ENCODE measurements around the gene FANCE.

FANCE gene

GRCh38 chr6:35452183-35453090, at the start of gene FANCE:
FANCE (plus strand) TSS chr6:35452338; CDS start chr6:35452546, 208 bp downstream.
- Histone ChIP-seq H3K36me3 (ENCODE audit: insufficient read depth, low read length) (peaks cover 2% of the 10 kb centered on the region), H3K27me3 (ENCODE audit: insufficient read depth, low read length) (peaks cover 5% of the 10 kb centered on the region), H3K4me3 (ENCODE audit: low read length) (peak within 1 kb of the TSS; percentile 57), H3K4me1 (ENCODE audit: insufficient read depth, low read length) (peaks cover 28% of the 10 kb centered on the region), H2AFZ (ENCODE audit: low read depth, low read length) (peak within 1 kb of the TSS; percentile 93), H3K9me3 (ENCODE audit: low read length) (no peaks in the 10 kb centered on the region)

- no peaks in the 10 kb centered on the region for H3K9me3 ChIP-seq (ENCODE audit: low read length)
- H3K36me3 ChIP-seq (ENCODE audit: insufficient read depth, low read length) = no peaks in the 10 kb centered on the region
- no peaks in the 10 kb centered on the region for H3K27me3 ChIP-seq (ENCODE audit: insufficient read depth, low read length)
- H3K4me3 ChIP-seq (ENCODE audit: low read length) = no peak overlapping the region
- H2AFZ ChIP-seq (ENCODE audit: low read depth, low read length) = no peak overlapping the region
- H3K4me1 ChIP-seq (ENCODE audit: insufficient read depth, low read length) = no peaks in the 10 kb centered on the region
These were observed 49.3 kb upstream of the FANCE start for GRCh38 chr6:35402856-35403191.

GRCh38 chr6:35403544-35404442, 48.3 kb upstream of the FANCE start:
- H3K36me3 ChIP-seq (ENCODE audit: insufficient read depth, low read length) = no peaks in the 10 kb centered on the region
- no peaks in the 10 kb centered on the region for H3K9me3 ChIP-seq (ENCODE audit: low read length)
- no peaks in the 10 kb centered on the region for H3K27me3 ChIP-seq (ENCODE audit: insufficient read depth, low read length)
- no peak overlapping the region for H3K4me3 ChIP-seq (ENCODE audit: low read length)
- H2AFZ ChIP-seq (ENCODE audit: low read depth, low read length) = no peak overlapping the region
- H3K4me1 ChIP-seq (ENCODE audit: insufficient read depth, low read length) = no peaks in the 10 kb centered on the region

- Histone ChIP-seq H3K27me3 (ENCODE audit: insufficient read depth, low read length) (no peaks in the 10 kb centered on the region), H3K9me3 (ENCODE audit: low read length) (no peaks in the 10 kb centered on the region), H2AFZ (ENCODE audit: low read depth, low read length) (no peak overlapping the region), H3K4me3 (ENCODE audit: low read length) (no peak overlapping the region), H3K36me3 (ENCODE audit: insufficient read depth, low read length) (peaks cover 4% of the 10 kb centered on the region), H3K4me1 (ENCODE audit: insufficient read depth, low read length) (no peaks in the 10 kb centered on the region)
These were observed 45.2 kb upstream of the FANCE start for GRCh38 chr6:35406711-35407485.

- Histone ChIP-seq H3K36me3 (ENCODE audit: insufficient read depth, low read length) (peaks cover 15% of the 10 kb centered on the region), H3K4me3 (ENCODE audit: low read length) (no peak overlapping the region), H3K9me3 (ENCODE audit: low read length) (no peaks in the 10 kb centered on the region), H2AFZ (ENCODE audit: low read depth, low read length) (no peak overlapping the region), H3K4me1 (ENCODE audit: insufficient read depth, low read length) (no peaks in the 10 kb centered on the region), H3K27me3 (ENCODE audit: insufficient read depth, low read length) (no peaks in the 10 kb centered on the region)
These were observed 42.9 kb upstream of the FANCE start for GRCh38 chr6:35409245-35409644.

GRCh38 chr6:35410131-35410530, 42.0 kb upstream of the FANCE start:
- no peaks in the 10 kb centered on the region for H3K4me1 ChIP-seq (ENCODE audit: insufficient read depth, low read length)
- no peak overlapping the region for H2AFZ ChIP-seq (ENCODE audit: low read depth, low read length)
- no peaks in the 10 kb centered on the region for H3K27me3 ChIP-seq (ENCODE audit: insufficient read depth, low read length)
- H3K4me3 ChIP-seq (ENCODE audit: low read length) = no peak overlapping the region
- peaks cover 15% of the 10 kb centered on the region for H3K36me3 ChIP-seq (ENCODE audit: insufficient read depth, low read length)
- no peaks in the 10 kb centered on the region for H3K9me3 ChIP-seq (ENCODE audit: low read length)

- Histone ChIP-seq H2AFZ (ENCODE audit: low read depth, low read length) (no peak overlapping the region), H3K4me3 (ENCODE audit: low read length) (no peak overlapping the region), H3K36me3 (ENCODE audit: insufficient read depth, low read length) (peaks cover 16% of the 10 kb centered on the region), H3K27me3 (ENCODE audit: insufficient read depth, low read length) (no peaks in the 10 kb centered on the region), H3K4me1 (ENCODE audit: insufficient read depth, low read length) (no peaks in the 10 kb centered on the region), H3K9me3 (ENCODE audit: low read length) (no peaks in the 10 kb centered on the region)
These were observed 41.1 kb upstream of the FANCE start for GRCh38 chr6:35411066-35411465.

- Histone ChIP-seq H3K9me3 (ENCODE audit: low read length) (no peaks in the 10 kb centered on the region), H3K36me3 (ENCODE audit: insufficient read depth, low read length) (peaks cover 16% of the 10 kb centered on the region), H3K4me1 (ENCODE audit: insufficient read depth, low read length) (no peaks in the 10 kb centered on the region), H3K27me3 (ENCODE audit: insufficient read depth, low read length) (no peaks in the 10 kb centered on the region), H2AFZ (ENCODE audit: low read depth, low read length) (no peak overlapping the region), H3K4me3 (ENCODE audit: low read length) (no peak overlapping the region)
These were observed 40.0 kb upstream of the FANCE start for GRCh38 chr6:35412102-35412501.

- no peaks in the 10 kb centered on the region for H3K27me3 ChIP-seq (ENCODE audit: insufficient read depth, low read length)
- no peak overlapping the region for H2AFZ ChIP-seq (ENCODE audit: low read depth, low read length)
- no peak overlapping the region for H3K4me3 ChIP-seq (ENCODE audit: low read length)
- no peaks in the 10 kb centered on the region for H3K9me3 ChIP-seq (ENCODE audit: low read length)
- no peaks in the 10 kb centered on the region for H3K4me1 ChIP-seq (ENCODE audit: insufficient read depth, low read length)
- peaks cover 16% of the 10 kb centered on the region for H3K36me3 ChIP-seq (ENCODE audit: insufficient read depth, low read length)
These were observed 38.2 kb upstream of the FANCE start for GRCh38 chr6:35413911-35414310.

- Histone ChIP-seq H2AFZ (ENCODE audit: low read depth, low read length) (no peak overlapping the region), H3K4me1 (ENCODE audit: insufficient read depth, low read length) (no peaks in the 10 kb centered on the region)
These were observed 36.9 kb upstream of the FANCE start for GRCh38 chr6:35415065-35415891.

GRCh38 chr6:35417979-35418661, 34.0 kb upstream of the FANCE start:
- H3K36me3 ChIP-seq (ENCODE audit: insufficient read depth, low read length) = peaks cover 7% of the 10 kb centered on the region

More at GRCh38 chr6:35415065-35415891, 36.9 kb upstream of the FANCE start:
- Histone ChIP-seq H3K9me3 (ENCODE audit: low read length) (no peaks in the 10 kb centered on the region), H3K36me3 (ENCODE audit: insufficient read depth, low read length) (peaks cover 16% of the 10 kb centered on the region), H3K4me3 (ENCODE audit: low read length) (no peak overlapping the region), H3K27me3 (ENCODE audit: insufficient read depth, low read length) (no peaks in the 10 kb centered on the region)

GRCh38 chr6:35419417-35419816, 32.7 kb upstream of the FANCE start:
- Histone ChIP-seq H2AFZ (ENCODE audit: low read depth, low read length) (no peak overlapping the region), H3K4me1 (ENCODE audit: insufficient read depth, low read length) (no peaks in the 10 kb centered on the region), H3K9me3 (ENCODE audit: low read length) (no peaks in the 10 kb centered on the region), H3K27me3 (ENCODE audit: insufficient read depth, low read length) (no peaks in the 10 kb centered on the region), H3K4me3 (ENCODE audit: low read length) (no peak overlapping the region), H3K36me3 (ENCODE audit: insufficient read depth, low read length) (peaks cover 10% of the 10 kb centered on the region)

More at GRCh38 chr6:35417979-35418661, 34.0 kb upstream of the FANCE start:
- Histone ChIP-seq H3K9me3 (ENCODE audit: low read length) (no peaks in the 10 kb centered on the region), H3K4me3 (ENCODE audit: low read length) (no peak overlapping the region), H2AFZ (ENCODE audit: low read depth, low read length) (no peak overlapping the region), H3K4me1 (ENCODE audit: insufficient read depth, low read length) (no peaks in the 10 kb centered on the region), H3K27me3 (ENCODE audit: insufficient read depth, low read length) (no peaks in the 10 kb centered on the region)
